NT2/D1 (cell line): ENCODE data around the gene SKP1.

Experiments used
- DNase-seq: peaks from one replicate; pipeline ENCODE4 v3.0.0-alpha.2; 2011; ENCODE audit warnings: low read depth, low spot score
- H3K27me3 ChIP-seq: 2 replicates; pipeline ENCODE4 v1.6.0; 2011; ENCODE audit warnings: mild to moderate bottlenecking; ENCODE audit not compliant: insufficient read length, insufficient read depth
- H3K36me3 ChIP-seq: 2 replicates; pipeline ENCODE4 v1.6.1; 2011; ENCODE audit warnings: mild to moderate bottlenecking, low read length, mixed read lengths; ENCODE audit not compliant: insufficient read depth, insufficient read length
- H3K4me1 ChIP-seq: 2 replicates; pipeline ENCODE4 v1.5.1; 2011; ENCODE audit not compliant: insufficient read depth, insufficient read length
- H3K4me3 ChIP-seq: 2 replicates; pipeline ENCODE4 v1.5.1; 2011; ENCODE audit warnings: low read depth; ENCODE audit not compliant: insufficient read length
- H3K9ac ChIP-seq: 2 replicates; pipeline ENCODE4 v1.6.0; 2011; ENCODE audit warnings: low read depth; ENCODE audit not compliant: insufficient read length
- H3K9me3 ChIP-seq: 2 replicates; pipeline ENCODE4 v1.5.1; 2011; ENCODE audit warnings: mild to moderate bottlenecking, low read length; ENCODE audit not compliant: insufficient read depth
- SUZ12 ChIP-seq: IDR thresholded peaks from 2 replicates; pipeline ENCODE4 v1.6.1; 2011; ENCODE audit not compliant: insufficient read length, insufficient read depth; ENCODE audit errors: extremely low read depth
- YY1 ChIP-seq: IDR thresholded peaks from 2 replicates; pipeline ENCODE4 v1.6.1; 2011; ENCODE audit not compliant: insufficient read length, insufficient read depth
- ZNF274 ChIP-seq: IDR thresholded peaks from 2 replicates; pipeline ENCODE4 v1.6.1; 2011; ENCODE audit warnings: mild to moderate bottlenecking, low read depth, low read length

SKP1 gene

DNA sequence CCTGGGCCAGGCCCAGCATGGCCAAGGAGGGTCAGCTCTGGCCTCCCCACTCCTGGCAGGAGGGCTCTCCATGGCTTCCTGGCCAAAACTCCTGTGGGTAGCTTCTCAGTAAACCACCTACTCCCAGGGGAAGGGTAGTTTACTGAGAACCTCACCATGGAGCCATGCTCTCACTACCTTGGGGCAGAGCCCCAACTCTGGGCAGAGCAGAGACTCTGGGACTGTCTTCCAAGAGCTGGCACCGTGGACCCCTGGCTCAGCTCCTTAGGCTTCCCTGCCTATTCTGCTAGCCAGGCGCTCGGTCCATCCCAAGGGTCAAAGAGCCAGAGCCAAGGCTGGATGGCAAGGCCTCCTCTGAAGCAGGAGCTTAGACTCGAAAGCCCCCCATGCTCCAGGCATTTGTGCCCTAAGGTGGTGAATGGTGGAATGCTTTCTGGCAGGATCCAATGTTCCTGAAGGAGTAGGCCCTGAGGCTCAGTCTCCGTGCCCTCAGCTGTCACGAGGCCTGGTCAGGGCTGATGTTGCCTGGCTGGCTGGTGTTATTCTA, 42.7 kb downstream of the SKP1 start:
- H3K9me3 ChIP-seq: no peaks in the 10 kb centered on the region
- peaks cover 47% of the 10 kb centered on the region for H3K36me3 ChIP-seq

DNA sequence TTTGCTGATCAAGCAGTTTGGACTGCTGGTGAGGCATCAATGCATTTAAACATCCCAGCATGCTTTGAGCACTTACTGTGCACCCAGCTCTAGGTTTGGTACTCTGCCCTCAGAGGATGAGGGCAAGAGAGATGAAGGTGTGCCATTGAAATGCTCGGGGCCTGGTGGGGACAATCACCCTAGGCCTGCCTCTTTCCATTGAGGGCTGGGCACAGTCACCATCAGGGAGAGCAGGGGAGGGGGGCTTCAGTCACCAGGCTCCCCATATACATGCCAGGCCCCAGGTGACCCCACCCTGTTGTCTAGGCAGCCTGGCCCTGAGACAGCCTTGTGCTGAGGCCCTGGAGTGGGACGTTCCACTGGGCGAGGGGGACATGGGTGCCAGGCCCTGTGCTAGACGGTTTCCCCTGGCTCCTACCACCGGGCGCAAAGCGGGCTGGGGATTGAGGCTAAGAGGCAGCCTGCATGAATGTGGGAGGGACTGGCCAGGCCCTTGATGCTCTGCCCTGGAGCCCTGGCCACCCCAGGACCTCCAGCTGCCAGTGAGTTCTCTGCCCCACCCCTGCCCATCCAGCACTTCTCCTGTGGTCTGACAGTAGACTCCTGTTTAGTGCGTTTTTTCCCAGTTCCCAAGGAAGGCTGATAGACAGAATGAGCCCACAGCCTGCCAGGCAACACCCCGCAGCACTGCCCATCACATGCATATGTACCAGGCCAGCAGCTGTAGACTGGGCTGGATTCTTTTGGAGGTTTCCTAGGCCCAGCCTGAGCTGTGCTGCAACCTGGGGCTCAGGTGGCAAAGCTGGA, 43.4 kb downstream of the SKP1 start:
- H3K27me3 ChIP-seq: no peaks in the 10 kb centered on the region
- peaks cover 48% of the 10 kb centered on the region for H3K36me3 ChIP-seq
- peaks cover 6% of the 10 kb centered on the region for H3K4me1 ChIP-seq
- no peaks in the 10 kb centered on the region for H3K9me3 ChIP-seq
- no peak overlapping the region for H3K9ac ChIP-seq
- TF ChIP-seq ZNF274 (no peak), YY1 (no peak), SUZ12 (no peak)
- H3K4me3 ChIP-seq: no peak overlapping the region
- no peak for DNase-seq

More for the DNA sequence above, 42.7 kb downstream of the SKP1 start:
- H3K4me3 ChIP-seq: no peak overlapping the region
- H3K9ac ChIP-seq: no peak overlapping the region
- H3K27me3 ChIP-seq: no peaks in the 10 kb centered on the region
- H3K4me1 ChIP-seq: peaks cover 8% of the 10 kb centered on the region
- no peak for DNase-seq
- TF ChIP-seq ZNF274 (no peak), YY1 (no peak), SUZ12 (no peak)

GRCh38 chr5:134132372-134133187, 44.2 kb downstream of the SKP1 start:
- DNase-seq: no peak
- no peaks in the 10 kb centered on the region for H3K9me3 ChIP-seq
- peaks cover 48% of the 10 kb centered on the region for H3K36me3 ChIP-seq
- no peak for TF ChIP-seq YY1
- TF ChIP-seq SUZ12: no peak
- no peak for TF ChIP-seq ZNF274
- no peaks in the 10 kb centered on the region for H3K27me3 ChIP-seq
- H3K9ac ChIP-seq: no peak overlapping the region
- H3K4me3 ChIP-seq: no peak overlapping the region
- peaks cover 6% of the 10 kb centered on the region for H3K4me1 ChIP-seq

DNA sequence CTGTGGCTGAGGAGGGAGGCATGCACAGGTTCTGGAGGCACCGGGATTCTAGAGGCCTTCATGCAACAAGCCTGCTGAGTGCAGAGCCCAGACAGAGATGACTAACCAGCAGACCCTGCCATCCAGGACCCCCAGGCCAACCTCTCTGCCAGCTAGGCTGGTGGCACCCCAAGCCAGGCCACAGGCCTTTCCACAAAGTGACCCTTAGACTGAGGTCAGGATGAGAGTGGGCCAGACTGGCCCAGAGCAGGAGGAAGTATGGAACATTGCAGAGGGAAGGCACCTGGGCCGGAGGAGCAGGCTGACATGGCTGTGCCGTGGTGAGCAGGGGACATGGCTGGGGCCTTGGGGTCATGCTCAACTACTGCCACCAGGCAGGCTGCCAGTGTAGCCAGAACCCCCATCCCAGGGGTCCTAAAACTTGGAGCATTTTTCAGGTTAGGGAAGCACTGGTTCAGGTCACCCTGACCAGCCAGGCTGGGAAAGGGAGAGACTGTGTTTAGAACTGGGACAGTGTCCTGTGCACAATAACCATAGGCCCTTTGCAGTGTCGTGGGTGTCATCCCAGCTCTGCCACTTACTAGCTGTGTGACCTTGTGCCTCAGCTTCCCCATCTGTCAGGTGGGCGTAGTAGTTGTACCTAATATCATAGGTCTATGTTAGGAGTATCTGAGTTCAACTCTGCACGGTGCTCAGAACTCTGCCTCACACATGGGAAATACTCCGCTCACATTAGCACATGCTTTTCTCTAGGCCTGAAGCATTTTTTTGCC, 45.0 kb downstream of the SKP1 start:
- no peak for TF ChIP-seq SUZ12
- TF ChIP-seq YY1: no peak
- TF ChIP-seq ZNF274: no peak
- Histone ChIP-seq H3K27me3 (no peaks in the 10 kb centered on the region), H3K36me3 (peaks cover 45% of the 10 kb centered on the region), H3K4me1 (peaks cover 4% of the 10 kb centered on the region), H3K9ac (no peak overlapping the region), H3K4me3 (no peak overlapping the region), H3K9me3 (no peaks in the 10 kb centered on the region)
- no peak for DNase-seq

- no peak for TF ChIP-seq YY1
- no peak for TF ChIP-seq ZNF274
- TF ChIP-seq SUZ12: no peak
- H3K4me3 ChIP-seq: no peak overlapping the region
- peaks cover 4% of the 10 kb centered on the region for H3K4me1 ChIP-seq
- H3K36me3 ChIP-seq: peaks cover 39% of the 10 kb centered on the region
- H3K9ac ChIP-seq: no peak overlapping the region
- DNase-seq: no peak
- no peaks in the 10 kb centered on the region for H3K9me3 ChIP-seq
- H3K27me3 ChIP-seq: no peaks in the 10 kb centered on the region
These were observed 45.6 kb downstream of the SKP1 start for GRCh38 chr5:134131165-134131564.

- H3K27me3 ChIP-seq: no peaks in the 10 kb centered on the region
These were observed 46.4 kb downstream of the SKP1 start for GRCh38 chr5:134130239-134130945.

More at GRCh38 chr5:134130239-134130945, 46.4 kb downstream of the SKP1 start:
- no peak overlapping the region for H3K4me3 ChIP-seq
- no peak for DNase-seq
- H3K36me3 ChIP-seq: peaks cover 31% of the 10 kb centered on the region
- H3K9ac ChIP-seq: no peak overlapping the region
- no peak for TF ChIP-seq SUZ12
- no peak for TF ChIP-seq YY1
- no peak for TF ChIP-seq ZNF274
- H3K4me1 ChIP-seq: peaks cover 4% of the 10 kb centered on the region
- no peaks in the 10 kb centered on the region for H3K9me3 ChIP-seq
